AG04450 (cell line): ENCODE data around the gene TNFAIP8L1. TPM values are rescaled to one million over a fixed set of nuclear protein-coding genes. Genes with fewer than 3 reads are reported as not detected.

Experiments
- CTCF ChIA-PET: fragments of 300-600, 350-600 bp; formaldehyde crosslinking; extraction: SDS; loops from one replicate; lab custom pipeline; 2022; ENCODE audit warnings: antibody characterized with exemption, inconsistent platforms; lab: Charles Lee
- POLR2A ChIA-PET: fragments of 350-600 bp; formaldehyde crosslinking; extraction: SDS; loops from one replicate; lab custom pipeline; 2021; ENCODE audit warnings: antibody characterized with exemption, inconsistent platforms; lab: Yijun Ruan, JAX
- DNase-seq: peaks from one replicate; pipeline ENCODE4 v3.0.0-alpha.2; 2011; ENCODE audit warnings: low read depth, low spot score
- H3K27ac ChIP-seq: one replicate; pipeline ENCODE4 v1.5.1; 2012; ENCODE audit warnings: low read depth, low read length, control low read depth
- H3K27me3 ChIP-seq: one replicate; pipeline ENCODE4 v1.6.0; 2012; ENCODE audit warnings: low read length; ENCODE audit not compliant: control insufficient read depth, insufficient read depth
- H3K4me3 ChIP-seq: 2 replicates; pipeline ENCODE4 v1.5.1; 2011; ENCODE audit warnings: mild to moderate bottlenecking, low read depth, low read length, control low read depth
- H3K9me3 ChIP-seq: 2 replicates; pipeline ENCODE4 v1.5.1; 2012; ENCODE audit warnings: low read length; ENCODE audit not compliant: control insufficient read depth, insufficient read depth
- CTCF ChIP-seq: IDR thresholded peaks from 2 replicates; pipeline ENCODE4 v1.5.1; 2011; ENCODE audit warnings: low read depth, low read length, control low read depth, inconsistent platforms
- polyA plus RNA-seq: library from polyadenylated mRNA; depleted of rRNA; stranded (reverse); fragments of >200 nt; gene quantifications from 2 replicates; pipeline ENCODE4 v1.2.3, GENCODE V29; 2011

Gene TNFAIP8L1
- polyA plus RNA-seq, 1 experiment, result 4.1 TPM

DNA sequence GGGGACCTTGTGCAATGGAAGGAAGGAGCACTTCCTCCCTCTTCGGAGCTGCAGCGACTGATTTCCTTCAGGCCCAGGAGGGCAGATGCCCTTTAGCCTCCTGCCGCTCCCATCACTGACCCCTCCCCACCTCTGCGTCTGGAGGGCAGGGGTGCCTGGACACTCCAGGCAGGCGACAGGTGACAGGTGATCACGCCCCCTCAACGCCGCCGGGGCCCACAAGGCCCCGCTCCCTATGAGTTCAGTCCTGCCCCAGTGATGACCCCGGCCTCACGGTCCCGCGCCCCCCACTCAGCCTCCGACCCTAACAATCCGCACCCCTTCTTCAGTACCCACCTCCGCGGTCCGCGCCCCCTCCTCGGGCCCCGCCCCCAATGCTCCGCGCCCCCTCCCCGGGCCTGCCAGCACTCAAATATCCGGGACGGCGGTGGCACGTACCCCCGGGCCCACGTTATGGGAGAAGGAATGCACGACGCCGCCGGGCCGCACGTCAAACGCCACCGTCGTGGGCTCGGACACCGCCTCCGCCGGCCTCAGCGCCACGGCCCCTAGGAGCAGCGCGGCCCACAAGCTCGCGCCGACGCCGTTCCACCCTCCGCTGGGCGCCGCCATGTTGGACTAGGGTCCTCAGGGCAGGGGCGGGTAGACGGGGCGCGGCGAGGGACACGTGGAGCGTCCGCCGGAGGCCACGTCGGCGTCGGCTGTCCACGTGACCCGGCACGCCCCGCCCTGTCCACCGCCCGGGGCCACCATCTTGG, 30.6 kb downstream of the TNFAIP8L1 start, which contains the start of gene MYDGF:
Gene MYDGF (minus strand): TSS at position 620 of the 758 bp plus-strand sequence. CDS start 8 bp downstream, at position 612.
- H3K9me3 ChIP-seq, result peaks cover 7% of the 10 kb centered on the region; the same call in 1 of the 2 replicates
- ChIA-PET POLR2A (interaction anchor here (0.6 to 0.7 kb wide), 3 partner anchors 10 to 1059 kb away, joined by 3 to 4 read pairs (median 4); no protein-coding TSS in a partner anchor), CTCF (interaction anchor here (0.7 kb wide), 1 partner anchor 30 kb away, joined by 3 read pairs; the partner anchor contains the start of gene TNFAIP8L1)
- H3K27me3 ChIP-seq, result no peaks in the 10 kb centered on the region
- peak within 1 kb of the TSS; percentile 95 for H3K4me3 ChIP-seq
- peak within 1 kb of the TSS; percentile 47 for H3K27ac ChIP-seq
- no peak for TF ChIP-seq CTCF
- peak; percentile 54 for DNase-seq

DNA sequence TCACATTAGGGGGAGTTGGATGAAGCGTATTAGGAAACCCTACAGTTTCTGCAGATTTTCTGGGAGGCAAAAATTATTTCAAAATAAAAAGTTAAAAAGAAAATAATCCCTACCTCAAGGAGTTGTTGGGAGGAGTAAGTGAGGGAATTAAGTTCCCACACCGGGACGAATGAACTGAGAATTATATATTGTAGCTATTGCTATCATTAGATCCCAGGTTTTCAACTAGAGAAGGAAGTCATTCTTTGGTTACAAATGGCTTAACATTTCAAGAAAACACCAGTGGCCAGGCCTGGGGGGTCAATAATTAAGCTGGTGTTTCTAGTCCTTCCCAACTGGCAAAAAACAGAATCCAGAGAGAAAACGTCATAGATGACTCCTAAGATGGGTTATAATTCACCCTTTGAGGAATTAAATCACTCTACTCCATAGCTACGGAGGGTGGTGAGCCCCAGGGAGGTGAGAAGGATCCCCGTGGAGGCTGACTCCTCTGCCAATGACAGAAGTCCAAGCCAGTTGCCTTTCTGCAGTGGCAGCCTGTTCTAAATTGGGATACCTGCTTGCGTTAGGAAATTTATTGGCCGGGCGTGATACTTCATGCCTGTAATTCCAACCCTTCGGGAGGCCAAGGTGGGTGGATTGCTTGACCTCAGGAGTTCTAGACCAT, 32.0 kb downstream of the TNFAIP8L1 start:
- Histone ChIP-seq H3K27me3 (no peaks in the 10 kb centered on the region), H3K4me3 (no peak overlapping the region), H3K9me3 (peaks cover 7% of the 10 kb centered on the region; the same call in 1 of the 2 replicates), H3K27ac (no peak overlapping the region)
- no peak for TF ChIP-seq CTCF
- DNase-seq, result no peak
- CTCF ChIA-PET, result no interaction called here
- POLR2A ChIA-PET, result no interaction called here

- Histone ChIP-seq H3K4me3 (no peak overlapping the region), H3K27ac (no peak overlapping the region), H3K27me3 (no peaks in the 10 kb centered on the region), H3K9me3 (peaks cover 7% of the 10 kb centered on the region; the same call in 1 of the 2 replicates)
- no peak for TF ChIP-seq CTCF
- no peak for DNase-seq
- CTCF ChIA-PET, result no interaction called here
- POLR2A ChIA-PET, result no interaction called here
Measured at GRCh38 chr19:4673216-4673615, 33.9 kb downstream of the TNFAIP8L1 start.

DNA sequence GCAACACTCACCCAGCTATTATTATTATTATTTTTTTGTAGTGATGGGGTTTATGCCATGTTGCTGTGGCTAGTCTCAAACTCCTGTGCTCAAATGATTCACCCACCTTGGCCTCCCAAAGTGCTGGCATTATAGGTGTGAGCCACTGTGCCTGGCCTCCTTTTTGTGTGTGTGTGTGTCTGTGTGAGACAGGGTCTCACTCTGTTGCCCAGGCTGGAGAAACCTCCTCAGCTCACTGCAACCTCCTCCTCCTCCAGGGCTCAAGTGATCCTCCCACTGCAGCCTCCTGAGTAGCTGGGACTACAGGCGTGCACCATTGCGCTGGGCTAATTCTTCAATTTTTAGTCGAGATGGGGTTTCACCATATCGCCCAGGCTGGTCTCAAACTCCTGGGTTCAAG, 34.4 kb downstream of the TNFAIP8L1 start:
- H3K4me3 ChIP-seq, result no peak overlapping the region
- H3K9me3 ChIP-seq, result peaks cover 7% of the 10 kb centered on the region; the same call in 1 of the 2 replicates
- no peaks in the 10 kb centered on the region for H3K27me3 ChIP-seq
- no peak overlapping the region for H3K27ac ChIP-seq
- no peak for TF ChIP-seq CTCF
- CTCF ChIA-PET, result no interaction called here
- DNase-seq, result no peak
- POLR2A ChIA-PET, result no interaction called here

DNA sequence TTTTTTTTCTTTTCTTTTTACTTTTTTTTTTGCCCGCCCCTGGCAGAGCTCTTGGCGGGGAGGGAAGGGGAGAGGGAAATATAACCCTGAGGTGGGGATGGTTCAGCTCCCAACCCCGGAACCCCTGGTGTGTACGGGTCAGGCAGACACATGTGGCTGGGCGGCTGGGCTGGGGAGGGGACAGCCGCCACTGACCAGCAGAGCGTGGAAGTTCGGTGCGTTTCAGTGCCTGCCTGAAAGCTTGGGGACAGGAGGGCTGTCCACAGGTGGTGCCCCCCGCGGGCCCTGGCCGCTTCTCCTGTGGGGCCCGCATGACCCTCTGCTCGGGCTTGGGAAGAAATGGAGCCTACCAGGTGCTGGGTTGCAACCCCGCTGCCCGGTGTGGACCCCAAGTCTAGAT, 36.0 kb downstream of the TNFAIP8L1 start:
- ChIA-PET POLR2A (no interaction called here), CTCF (no interaction called here)
- Histone ChIP-seq H3K27me3 (no peaks in the 10 kb centered on the region), H3K27ac (no peak overlapping the region), H3K9me3 (peaks cover 9% of the 10 kb centered on the region; the same call in 1 of the 2 replicates), H3K4me3 (no peak overlapping the region)
- no peak for TF ChIP-seq CTCF
- DNase-seq, result no peak
